Lower lobe of right lung (tissue), 2 donors: ENCODE data around the gene ENPP3. TPM values are rescaled to one million over a fixed set of nuclear protein-coding genes. Genes with fewer than 3 reads are reported as not detected.

Experiments
- ATAC-seq, 2 donors: fragments of 200-7000 bp; cut with Tn5 transposase; one replicate each; pipeline ENCODE4 v1.9.1; 2020 to 2022; ENCODE audit warnings: mild to moderate bottlenecking in 2 of 2, moderate library complexity in 2 of 2
- DNase-seq: peaks from one replicate; pipeline ENCODE4 v3.0.0-alpha.2; 2020
- H3K27ac ChIP-seq: fragments of 200-600 bp; one replicate; pipeline ENCODE4 v1.8.0; 2022
- H3K27me3 ChIP-seq: fragments of 200-600 bp; one replicate; pipeline ENCODE4 v1.8.0; 2022; ENCODE audit warnings: low read depth
- H3K36me3 ChIP-seq: fragments of 200-600 bp; one replicate; pipeline ENCODE4 v1.8.0; 2022; ENCODE audit warnings: mild to moderate bottlenecking
- H3K4me1 ChIP-seq: fragments of 200-600 bp; one replicate; pipeline ENCODE4 v1.8.0; 2022
- H3K4me3 ChIP-seq: fragments of 200-600 bp; one replicate; pipeline ENCODE4 v1.8.0; 2022; ENCODE audit warnings: mild to moderate bottlenecking
- H3K9me3 ChIP-seq: fragments of 200-600 bp; one replicate; pipeline ENCODE4 v1.8.0; 2022
- intact Hi-C: fragments of 100-400 bp; cut with DNase I; formaldehyde crosslinking; loops from one replicate; pipeline ENCODE4 v1.11.0; 2022
- microRNA-seq: library from miRNA; unstranded; fragments of <30 nt; microRNA quantifications from one replicate; pipeline ENCODE4 v1.2.0, GENCODE V29; 2020; ENCODE audit warnings: borderline number of aligned reads
- total RNA-seq: library from RNA; stranded (reverse); fragmentation: NEBNext Ultra II Directional; extraction: Animal tissue kit (Norgen Biotek cat#: 25700); gene quantifications from one replicate; pipeline ENCODE4 v1.2.1, GENCODE V29; 2021
- TF ChIP-seq, protein P1 (sequence below): fragments of 200-600 bp; IDR thresholded peaks from one replicate; pipeline ENCODE4 v1.8.0; 2022; ENCODE audit warnings: antibody characterized with exemption, mild to moderate bottlenecking
- donor health status: DM: no; HTN: yes; CAD: no; lungs with severe emphysema.

Gene ENPP3
- total RNA-seq, 1 donor from 2014 or later, result 1.7 TPM

DNA sequence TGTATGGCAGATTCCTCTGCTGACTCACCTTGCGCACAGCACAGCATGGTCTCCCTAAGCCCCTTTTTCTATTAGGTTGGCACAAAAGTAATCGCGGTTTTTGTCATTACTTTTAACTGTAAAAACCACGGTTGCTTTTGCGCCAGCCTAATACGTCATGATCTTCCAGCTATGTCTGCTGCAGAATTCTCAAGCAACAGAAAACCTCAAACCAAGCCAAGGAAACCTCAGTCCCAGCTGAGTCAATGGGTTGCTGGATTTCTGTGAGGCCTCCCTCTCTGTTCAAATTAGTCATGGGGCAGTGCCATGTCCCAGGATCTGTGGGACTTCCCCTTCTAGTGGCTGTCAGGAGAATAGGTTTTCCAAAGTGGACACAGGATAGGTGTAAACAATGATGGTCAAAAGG, 155.0 kb downstream of the ENPP3 start:
- H3K4me3 ChIP-seq, result no peak overlapping the region
- ATAC-seq, result no peak
- no peak overlapping the region for H3K27ac ChIP-seq
- H3K36me3 ChIP-seq, result no peaks in the 10 kb centered on the region
- DNase-seq, result no peak
- TF ChIP-seq, protein P1, sequence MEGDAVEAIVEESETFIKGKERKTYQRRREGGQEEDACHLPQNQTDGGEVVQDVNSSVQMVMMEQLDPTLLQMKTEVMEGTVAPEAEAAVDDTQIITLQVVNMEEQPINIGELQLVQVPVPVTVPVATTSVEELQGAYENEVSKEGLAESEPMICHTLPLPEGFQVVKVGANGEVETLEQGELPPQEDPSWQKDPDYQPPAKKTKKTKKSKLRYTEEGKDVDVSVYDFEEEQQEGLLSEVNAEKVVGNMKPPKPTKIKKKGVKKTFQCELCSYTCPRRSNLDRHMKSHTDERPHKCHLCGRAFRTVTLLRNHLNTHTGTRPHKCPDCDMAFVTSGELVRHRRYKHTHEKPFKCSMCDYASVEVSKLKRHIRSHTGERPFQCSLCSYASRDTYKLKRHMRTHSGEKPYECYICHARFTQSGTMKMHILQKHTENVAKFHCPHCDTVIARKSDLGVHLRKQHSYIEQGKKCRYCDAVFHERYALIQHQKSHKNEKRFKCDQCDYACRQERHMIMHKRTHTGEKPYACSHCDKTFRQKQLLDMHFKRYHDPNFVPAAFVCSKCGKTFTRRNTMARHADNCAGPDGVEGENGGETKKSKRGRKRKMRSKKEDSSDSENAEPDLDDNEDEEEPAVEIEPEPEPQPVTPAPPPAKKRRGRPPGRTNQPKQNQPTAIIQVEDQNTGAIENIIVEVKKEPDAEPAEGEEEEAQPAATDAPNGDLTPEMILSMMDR, result no peak
- peaks cover 5% of the 10 kb centered on the region for H3K4me1 ChIP-seq
- H3K9me3 ChIP-seq, result no peaks in the 10 kb centered on the region
- no peaks in the 10 kb centered on the region for H3K27me3 ChIP-seq
- intact Hi-C loops, result no loop called here

DNA sequence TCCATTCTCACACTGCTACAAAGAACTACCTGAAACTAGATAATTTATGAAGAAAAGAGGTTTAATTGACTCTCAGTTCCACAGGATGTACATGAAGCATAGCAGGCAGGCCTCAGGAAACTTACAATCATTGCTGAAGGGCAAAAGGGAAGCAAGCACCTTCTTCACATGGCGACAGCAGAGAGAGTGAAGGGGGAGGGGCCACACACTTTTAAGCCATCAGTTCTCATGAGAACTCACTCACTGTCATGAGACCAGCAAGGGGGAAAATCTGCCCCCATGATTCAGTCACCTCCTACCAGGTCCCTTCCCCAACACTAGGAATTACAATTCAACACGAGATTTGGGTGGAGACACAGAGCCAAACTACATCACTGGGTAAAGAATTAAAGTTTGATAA, 158.3 kb downstream of the ENPP3 start:
- Histone ChIP-seq H3K4me3 (no peak overlapping the region), H3K4me1 (no peaks in the 10 kb centered on the region), H3K36me3 (no peaks in the 10 kb centered on the region), H3K27ac (no peak overlapping the region), H3K27me3 (no peaks in the 10 kb centered on the region), H3K9me3 (no peaks in the 10 kb centered on the region)
- no peak for ATAC-seq
- TF ChIP-seq, protein P1, result no peak
- no peak for DNase-seq
- intact Hi-C loops, result no loop called here

Small RNA genes lying within 50 kb of the gene (microRNA-seq; reads per million reads assigned to microRNA genes)
- gene MIR548H5, result not detected

Other genes starting within 250 kb of the ENPP3 start
- gene ARG1, start 64.1 kb upstream of the ENPP3 start, total RNA-seq, result 4.0 TPM
- gene MED23, start 9.1 kb upstream of the ENPP3 start, total RNA-seq, result 28.9 TPM
- not detected for gene OR2A4, start 64.1 kb downstream of the ENPP3 start, total RNA-seq
- gene CTAGE9, start 73.7 kb downstream of the ENPP3 start, total RNA-seq, result not detected
- gene ENPP1, start 170.7 kb downstream of the ENPP3 start, total RNA-seq, result 3.3 TPM